Measurements from ENCODE around the gene ICE1. TPM values are rescaled to one million over a fixed set of nuclear protein-coding genes. Genes with fewer than 3 reads are reported as not detected.
"Not testable (repeated sequence)": the region's sequence is repeated elsewhere in the genome, so short reads cannot be mapped to it uniquely, and the experiment has no call there.

Gene ICE1
- total RNA-seq, 1 donor: 35.4 TPM

- TF ChIP-seq CTCF (IDR thresholded peaks at IDR 0.05; ENCODE audit: insufficient read depth, low read depth, low read length): no peak
- peak; percentile 40 for DNase-seq (ENCODE audit: low read depth)
- H3K4me3 ChIP-seq (ENCODE audit: low read depth, low read length): no peak overlapping the region
Observed at GRCh38 chr5:5483880-5484598, 61.6 kb downstream of the ICE1 start.

GRCh38 chr5:5486122-5486521 is 63.6 kb downstream of the ICE1 start:
- no peak for TF ChIP-seq CTCF (IDR thresholded peaks at IDR 0.05; ENCODE audit: insufficient read depth, low read depth, low read length)
- DNase-seq (ENCODE audit: low read depth): no peak
- no peak overlapping the region for H3K4me3 ChIP-seq (ENCODE audit: low read depth, low read length)

GRCh38 chr5:5487585-5488360 is 65.3 kb downstream of the ICE1 start:
- TF ChIP-seq CTCF (IDR thresholded peaks at IDR 0.05; ENCODE audit: insufficient read depth, low read depth, low read length): no peak
- no peak overlapping the region for H3K4me3 ChIP-seq (ENCODE audit: low read depth, low read length)
- no peak for DNase-seq (ENCODE audit: low read depth)

GRCh38 chr5:5490774-5491347 is 68.4 kb downstream of the ICE1 start:
- DNase-seq (ENCODE audit: low read depth): no peak
- H3K4me3 ChIP-seq (ENCODE audit: low read depth, low read length): no peak overlapping the region
- TF ChIP-seq CTCF (IDR thresholded peaks at IDR 0.05; ENCODE audit: insufficient read depth, low read depth, low read length): no peak

- H3K4me3 ChIP-seq (ENCODE audit: low read depth, low read length): no peak overlapping the region
- peak; percentile 63 for DNase-seq (ENCODE audit: low read depth)
- TF ChIP-seq CTCF (IDR thresholded peaks at IDR 0.05; ENCODE audit: insufficient read depth, low read depth, low read length): peak; percentile 73
Observed at GRCh38 chr5:5492087-5492933, 69.8 kb downstream of the ICE1 start.

- H3K4me3 ChIP-seq (ENCODE audit: low read depth, low read length); DNase-seq (ENCODE audit: low read depth): not testable (repeated sequence)
Observed at GRCh38 chr5:5492934-5493271, 70.4 kb downstream of the ICE1 start.

All from fibroblast of villous mesenchyme (primary cell).